Measurements from ENCODE around the gene ZC3H12D.

GRCh38 chr6:149454346-149454848, 30.4 kb downstream of the ZC3H12D start:
- TF ChIP-seq CTCF (IDR thresholded peaks at IDR 0.05): no peak
- TF ChIP-seq POLR2A (IDR thresholded peaks at IDR 0.05): peak in 1 of 2 donors; percentile 27

Measured in heart left ventricle (tissue), 13 donors.